ENCODE measurements around the gene MESP1.

Gene MESP1

GRCh38 chr15:89749951-89750559, 994 bp downstream of the MESP1 start:
- DNase-seq (ENCODE audit: low read depth) = no peak
- TF ChIP-seq CTCF (IDR thresholded peaks at IDR 0.05; ENCODE audit: insufficient read depth, low read depth, low read length, missing control alignments) = no peak
- H3K4me3 ChIP-seq (ENCODE audit: low read depth, low read length) = peak overlapping the region; percentile 55

- no peak for TF ChIP-seq CTCF (IDR thresholded peaks at IDR 0.05; ENCODE audit: insufficient read depth, low read depth, low read length, missing control alignments)
- no peak for DNase-seq (ENCODE audit: low read depth)
- H3K4me3 ChIP-seq (ENCODE audit: low read depth, low read length) = no peak overlapping the region
Measured at GRCh38 chr15:89749526-89749925, 1.5 kb downstream of the MESP1 start.

- H3K4me3 ChIP-seq (ENCODE audit: low read depth, low read length) = no peak overlapping the region
- no peak for TF ChIP-seq CTCF (IDR thresholded peaks at IDR 0.05; ENCODE audit: insufficient read depth, low read depth, low read length, missing control alignments)
- no peak for DNase-seq (ENCODE audit: low read depth)
Measured at GRCh38 chr15:89749054-89749453, 2.0 kb downstream of the MESP1 start.

- TF ChIP-seq CTCF (IDR thresholded peaks at IDR 0.05; ENCODE audit: insufficient read depth, low read depth, low read length, missing control alignments) = no peak
- no peak for DNase-seq (ENCODE audit: low read depth)
- H3K4me3 ChIP-seq (ENCODE audit: low read depth, low read length) = no peak overlapping the region
Measured at GRCh38 chr15:89747708-89748682, 3.1 kb downstream of the MESP1 start.

GRCh38 chr15:89746386-89746780, 4.7 kb downstream of the MESP1 start:
- no peak for DNase-seq (ENCODE audit: low read depth)
- H3K4me3 ChIP-seq (ENCODE audit: low read depth, low read length) = no peak overlapping the region
- TF ChIP-seq CTCF (IDR thresholded peaks at IDR 0.05; ENCODE audit: insufficient read depth, low read depth, low read length, missing control alignments) = no peak

- no peak for DNase-seq (ENCODE audit: low read depth)
- H3K4me3 ChIP-seq (ENCODE audit: low read depth, low read length) = no peak overlapping the region
- TF ChIP-seq CTCF (IDR thresholded peaks at IDR 0.05; ENCODE audit: insufficient read depth, low read depth, low read length, missing control alignments) = no peak
Measured at GRCh38 chr15:89745768-89746167, 5.3 kb downstream of the MESP1 start.
